Spinal cord (tissue), 10 donors: Measurements from ENCODE around the gene PEX5. TPM values are rescaled to one million over a fixed set of nuclear protein-coding genes. Genes with fewer than 3 reads are reported as not detected.

Experiments used
- DNase-seq, 6 donors: peaks; one replicate each; pipeline versions ENCODE4 v3.0.0 to v3.0.0-alpha.2; 2013 to 2015; ENCODE audit warnings: low spot score in 6 of 6, low read depth in 4 of 6
- H3K27ac ChIP-seq: one replicate; pipeline ENCODE4 v1.5.1; 2013; ENCODE audit warnings: low read depth, low read length, control low read depth
- H3K27me3 ChIP-seq: one replicate; pipeline ENCODE4 v1.6.1; 2013; ENCODE audit warnings: low read length; ENCODE audit not compliant: control insufficient read depth, insufficient read depth
- H3K36me3 ChIP-seq: one replicate; pipeline ENCODE4 v1.6.1; 2013; ENCODE audit warnings: low read length; ENCODE audit not compliant: control insufficient read depth, insufficient read depth
- H3K4me1 ChIP-seq: one replicate; pipeline ENCODE4 v1.6.1; 2013; ENCODE audit warnings: low read length; ENCODE audit not compliant: control insufficient read depth, insufficient read depth
- H3K4me3 ChIP-seq: one replicate; pipeline ENCODE4 v1.5.1; 2013; ENCODE audit warnings: low read depth, low read length, control low read depth
- H3K9me3 ChIP-seq: one replicate; pipeline ENCODE4 v1.6.1; 2013; ENCODE audit warnings: low read length; ENCODE audit not compliant: control insufficient read depth, insufficient read depth
- WGBS: methylation state at CpG from one replicate; pipeline ENCODE4 v1.1.5; 2013; ENCODE audit warnings: missing lambda C conversion rate; ENCODE audit not compliant: insufficient coverage; 5-methylcytosine and 5-hydroxymethylcytosine counted together
- long read RNA-seq, 4 donors: transcript quantifications; one replicate each; lab custom pipeline, GENCODE V29; 2026
- polyA plus RNA-seq, 2 donors: library from polyadenylated mRNA; unstranded; fragments of 120-200 nt; gene quantifications; one replicate each; pipeline ENCODE4 v1.2.1, GENCODE V29; 2013; ENCODE audit not compliant: insufficient read length in 2 of 2
- total RNA-seq, 2 donors: library from RNA; depleted of rRNA in 1 of 2; stranded (reverse); fragments of 120-200 nt in 1 of 2; fragments of >200 nt in 1 of 2; gene quantifications; one replicate each; pipeline versions ENCODE4 v1.2.3 to v1.2.4, GENCODE V29; 2013 to 2014
- donor health status: healthy.

PEX5 gene
- 10 to 100 TPM; 35.2 to 38.8 TPM for total RNA-seq
- polyA plus RNA-seq = 10 to 100 TPM; 65.6 to 68.5 TPM
- long read RNA-seq, donor 1, partial matches to known transcripts = 0 of 3 reads
- long read RNA-seq, donor 1, other reads (novel, unspliced or antisense) = 0 of 3 reads
- long read RNA-seq, donor 2, partial matches to known transcripts = 0 of 3 reads
- long read RNA-seq, donor 2, other reads (novel, unspliced or antisense) = 0 of 3 reads
- long read RNA-seq, donor 3, partial matches to known transcripts = 13 of 15 reads
- long read RNA-seq, donor 3, other reads (novel, unspliced or antisense) = 0 of 15 reads
- long read RNA-seq, donor 4, partial matches to known transcripts = 0 of 10 reads
- long read RNA-seq, donor 4, other reads (novel, unspliced or antisense) = 6 of 10 reads

DNA sequence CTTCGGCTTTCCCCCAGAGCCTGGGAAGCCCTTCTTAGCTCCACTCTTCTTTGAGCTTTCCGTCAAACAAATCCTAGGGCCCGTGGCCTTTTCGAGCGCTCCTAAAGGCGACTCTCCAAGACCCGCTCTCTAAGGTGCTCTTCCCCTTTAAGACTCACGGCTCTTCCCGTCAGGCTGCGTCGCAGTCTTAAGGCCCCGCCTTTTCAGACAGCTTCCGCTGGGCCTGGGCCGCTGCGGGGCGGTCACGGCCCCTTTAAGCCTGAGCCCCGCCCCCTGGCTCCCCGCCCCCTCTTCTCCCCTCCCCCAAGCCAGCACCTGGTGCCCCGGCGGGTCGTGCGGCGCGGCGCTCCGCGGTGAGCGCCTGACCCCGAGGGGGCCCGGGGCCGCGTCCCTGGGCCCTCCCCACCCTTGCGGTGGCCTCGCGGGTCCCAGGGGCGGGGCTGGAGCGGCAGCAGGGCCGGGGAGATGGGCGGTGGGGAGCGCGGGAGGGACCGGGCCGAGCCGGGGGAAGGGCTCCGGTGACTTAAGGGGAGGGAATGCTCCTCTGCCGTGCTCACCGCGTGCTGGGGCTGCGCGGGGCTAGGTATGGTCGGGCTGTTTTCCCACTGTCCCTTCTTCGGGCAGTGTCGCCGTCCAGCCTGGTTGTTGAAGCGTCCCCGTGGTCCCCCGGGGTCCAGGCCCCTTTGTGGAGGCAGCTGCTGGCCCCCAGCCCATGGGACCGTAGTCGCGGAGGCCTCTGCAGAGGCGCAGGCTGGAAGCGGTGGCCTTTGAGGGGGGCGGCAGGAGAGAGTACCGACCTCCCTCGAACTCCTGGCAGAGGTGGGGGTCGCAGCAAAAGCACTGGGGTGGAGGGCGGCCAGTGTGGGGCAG, at the start of gene PEX5:
Gene PEX5 (plus strand): TSS at position 289 of the 870 bp plus-strand sequence. CDS start 692 bp downstream, outside the sequence.
- DNase-seq = peak; percentile 77 to 99 (median 89)
- no peaks in the 10 kb centered on the region for H3K27me3 ChIP-seq

DNA sequence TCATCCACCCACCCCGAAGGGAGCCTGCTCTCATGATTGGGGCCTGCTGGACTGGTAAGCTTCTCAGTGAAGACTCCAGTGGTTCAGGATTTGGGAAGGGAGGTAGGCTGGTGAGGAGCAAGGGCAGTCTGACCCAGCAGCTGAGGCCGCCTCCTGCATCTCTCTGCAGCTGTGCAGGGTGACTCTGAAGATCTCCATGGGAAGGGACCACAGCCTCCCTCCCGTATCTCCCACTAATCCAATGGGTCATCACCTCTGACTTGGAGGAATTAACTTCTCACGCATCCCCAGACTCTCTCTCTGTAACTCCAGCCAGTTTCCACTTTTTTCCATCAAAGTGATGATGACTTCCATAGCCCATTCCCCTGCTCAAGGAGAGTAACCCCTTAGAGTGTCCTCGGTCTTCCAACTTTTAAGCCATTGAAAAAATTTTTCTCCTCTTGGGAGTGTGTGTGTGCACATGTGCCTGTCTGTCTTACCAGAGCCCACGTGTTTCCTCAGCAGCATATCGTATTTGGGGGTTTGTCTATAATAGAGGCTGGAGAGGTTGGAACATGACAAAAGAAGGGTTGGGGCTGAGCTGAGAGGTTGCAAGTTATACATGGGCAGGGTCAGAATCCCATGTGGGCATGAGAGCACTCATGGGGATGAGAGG, 48.0 kb upstream of the PEX5 start:
- H3K4me3 ChIP-seq = no peak overlapping the region
- no peaks in the 10 kb centered on the region for H3K4me1 ChIP-seq
- H3K9me3 ChIP-seq = no peaks in the 10 kb centered on the region
- H3K27me3 ChIP-seq = no peaks in the 10 kb centered on the region
- WGBS = 96% methylated on average over 6 of the region's 7 CpGs
- DNase-seq = no peak
- peaks cover 76% of the 10 kb centered on the region for H3K36me3 ChIP-seq
- no peak overlapping the region for H3K27ac ChIP-seq

More for the DNA sequence above, at the start of gene PEX5:
- Histone ChIP-seq H3K36me3 (peaks cover 10% of the 10 kb centered on the region), H3K4me3 (peak within 1 kb of the TSS; percentile 94), H3K4me1 (peaks cover 23% of the 10 kb centered on the region), H3K9me3 (no peaks in the 10 kb centered on the region), H3K27ac (peak within 1 kb of the TSS; percentile 86)
- WGBS = under 1% methylated on average over 57 of the region's 68 CpGs

GRCh38 chr12:7142056-7142644, 47.3 kb upstream of the PEX5 start:
- Histone ChIP-seq H3K9me3 (no peaks in the 10 kb centered on the region), H3K36me3 (peaks cover 76% of the 10 kb centered on the region), H3K4me3 (no peak overlapping the region), H3K27ac (no peak overlapping the region), H3K4me1 (no peaks in the 10 kb centered on the region), H3K27me3 (no peaks in the 10 kb centered on the region)
- 81% methylated on average over 3 of the region's 5 CpGs for WGBS
- DNase-seq = peak in 2 of 6 donors; percentile 22 to 39

- no peak for DNase-seq
- H3K36me3 ChIP-seq = peaks cover 71% of the 10 kb centered on the region
- no peak overlapping the region for H3K4me3 ChIP-seq
- WGBS = 94% methylated on average over 17 of the region's 18 CpGs
- H3K9me3 ChIP-seq = no peaks in the 10 kb centered on the region
- H3K4me1 ChIP-seq = no peaks in the 10 kb centered on the region
- H3K27me3 ChIP-seq = no peaks in the 10 kb centered on the region
- H3K27ac ChIP-seq = no peak overlapping the region
These were observed 46.5 kb upstream of the PEX5 start for GRCh38 chr12:7142809-7143465.

DNA sequence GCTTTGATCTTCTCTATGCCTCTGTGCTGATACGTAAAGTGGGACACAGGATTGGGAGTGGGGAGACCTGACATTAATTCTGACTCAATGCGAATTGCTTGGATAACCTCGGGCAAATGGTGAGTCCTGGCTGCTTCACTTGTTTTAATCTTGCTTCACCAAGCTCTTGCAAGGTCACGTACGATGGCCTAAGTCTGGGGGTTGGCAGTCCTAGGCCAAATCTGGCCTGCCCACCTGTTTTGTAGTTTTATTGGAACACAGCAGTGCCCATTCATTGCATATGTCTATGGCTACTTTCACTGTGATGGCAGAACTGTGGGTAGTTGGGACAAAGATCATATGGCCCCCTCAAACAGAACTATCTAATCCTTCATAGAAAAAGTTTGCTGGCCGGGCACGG, 45.9 kb upstream of the PEX5 start:
- peaks cover 74% of the 10 kb centered on the region for H3K36me3 ChIP-seq
- 94% methylated on average over 7 of the region's 7 CpGs for WGBS
- H3K27me3 ChIP-seq = no peaks in the 10 kb centered on the region
- H3K4me3 ChIP-seq = no peak overlapping the region
- no peak overlapping the region for H3K27ac ChIP-seq
- H3K9me3 ChIP-seq = no peaks in the 10 kb centered on the region
- DNase-seq = no peak
- no peaks in the 10 kb centered on the region for H3K4me1 ChIP-seq

DNA sequence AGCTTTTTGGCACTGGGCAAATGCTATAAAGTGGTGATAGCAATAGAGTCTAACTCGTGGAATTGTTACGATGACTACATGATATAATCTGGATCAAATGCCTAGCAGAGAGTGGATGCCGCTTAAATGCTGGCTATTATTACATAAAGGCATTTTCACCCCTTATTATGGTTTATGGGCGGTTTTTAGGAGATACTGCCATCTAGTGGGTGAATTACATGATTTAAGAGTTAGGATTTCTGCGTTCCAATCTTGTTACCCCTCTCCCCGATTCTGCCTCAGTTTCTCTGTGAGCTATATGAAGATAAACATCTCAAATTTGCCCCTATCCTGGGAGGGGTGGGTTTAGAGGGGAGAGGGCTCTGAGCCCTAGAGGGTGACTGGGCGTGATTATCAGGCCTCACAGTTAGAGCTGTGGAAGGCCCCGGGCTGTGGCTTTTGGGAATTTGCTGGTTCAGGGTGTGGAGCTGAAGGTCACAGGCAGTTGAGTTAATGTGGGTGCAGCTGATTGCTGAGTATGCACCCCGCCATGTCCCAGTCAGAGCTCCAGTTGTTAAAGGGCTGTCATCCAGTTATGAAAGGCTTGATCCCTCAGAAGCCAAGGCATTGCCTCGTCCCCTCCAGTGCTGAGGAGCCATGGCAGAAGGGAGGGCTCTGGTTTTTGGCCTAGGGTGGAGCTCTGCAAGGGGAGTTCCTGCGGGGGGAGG, 44.9 kb upstream of the PEX5 start:
- Histone ChIP-seq H3K9me3 (no peaks in the 10 kb centered on the region), H3K36me3 (peaks cover 79% of the 10 kb centered on the region), H3K27ac (no peak overlapping the region), H3K4me3 (no peak overlapping the region), H3K4me1 (no peaks in the 10 kb centered on the region), H3K27me3 (no peaks in the 10 kb centered on the region)
- WGBS = 83% methylated on average over 3 of the region's 11 CpGs
- peak in 2 of 6 donors; percentile 55 to 63 for DNase-seq

GRCh38 chr12:7145671-7146070, 43.8 kb upstream of the PEX5 start:
- H3K9me3 ChIP-seq = no peaks in the 10 kb centered on the region
- WGBS = 81% methylated on average over 3 of the region's 4 CpGs
- H3K4me3 ChIP-seq = no peak overlapping the region
- no peaks in the 10 kb centered on the region for H3K4me1 ChIP-seq
- H3K36me3 ChIP-seq = peaks cover 83% of the 10 kb centered on the region
- H3K27me3 ChIP-seq = no peaks in the 10 kb centered on the region
- no peak for DNase-seq
- H3K27ac ChIP-seq = no peak overlapping the region

- peaks cover 82% of the 10 kb centered on the region for H3K36me3 ChIP-seq
- 94% methylated on average over 7 of the region's 7 CpGs for WGBS
- no peak for DNase-seq
- no peaks in the 10 kb centered on the region for H3K9me3 ChIP-seq
- H3K4me1 ChIP-seq = no peaks in the 10 kb centered on the region
- no peak overlapping the region for H3K27ac ChIP-seq
- H3K4me3 ChIP-seq = no peak overlapping the region
- H3K27me3 ChIP-seq = no peaks in the 10 kb centered on the region
These were observed 43.3 kb upstream of the PEX5 start for GRCh38 chr12:7146228-7146627.
